Measurements from ENCODE around the gene CDH24.

Gene CDH24, protein sequence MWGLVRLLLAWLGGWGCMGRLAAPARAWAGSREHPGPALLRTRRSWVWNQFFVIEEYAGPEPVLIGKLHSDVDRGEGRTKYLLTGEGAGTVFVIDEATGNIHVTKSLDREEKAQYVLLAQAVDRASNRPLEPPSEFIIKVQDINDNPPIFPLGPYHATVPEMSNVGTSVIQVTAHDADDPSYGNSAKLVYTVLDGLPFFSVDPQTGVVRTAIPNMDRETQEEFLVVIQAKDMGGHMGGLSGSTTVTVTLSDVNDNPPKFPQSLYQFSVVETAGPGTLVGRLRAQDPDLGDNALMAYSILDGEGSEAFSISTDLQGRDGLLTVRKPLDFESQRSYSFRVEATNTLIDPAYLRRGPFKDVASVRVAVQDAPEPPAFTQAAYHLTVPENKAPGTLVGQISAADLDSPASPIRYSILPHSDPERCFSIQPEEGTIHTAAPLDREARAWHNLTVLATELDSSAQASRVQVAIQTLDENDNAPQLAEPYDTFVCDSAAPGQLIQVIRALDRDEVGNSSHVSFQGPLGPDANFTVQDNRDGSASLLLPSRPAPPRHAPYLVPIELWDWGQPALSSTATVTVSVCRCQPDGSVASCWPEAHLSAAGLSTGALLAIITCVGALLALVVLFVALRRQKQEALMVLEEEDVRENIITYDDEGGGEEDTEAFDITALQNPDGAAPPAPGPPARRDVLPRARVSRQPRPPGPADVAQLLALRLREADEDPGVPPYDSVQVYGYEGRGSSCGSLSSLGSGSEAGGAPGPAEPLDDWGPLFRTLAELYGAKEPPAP

DNA sequence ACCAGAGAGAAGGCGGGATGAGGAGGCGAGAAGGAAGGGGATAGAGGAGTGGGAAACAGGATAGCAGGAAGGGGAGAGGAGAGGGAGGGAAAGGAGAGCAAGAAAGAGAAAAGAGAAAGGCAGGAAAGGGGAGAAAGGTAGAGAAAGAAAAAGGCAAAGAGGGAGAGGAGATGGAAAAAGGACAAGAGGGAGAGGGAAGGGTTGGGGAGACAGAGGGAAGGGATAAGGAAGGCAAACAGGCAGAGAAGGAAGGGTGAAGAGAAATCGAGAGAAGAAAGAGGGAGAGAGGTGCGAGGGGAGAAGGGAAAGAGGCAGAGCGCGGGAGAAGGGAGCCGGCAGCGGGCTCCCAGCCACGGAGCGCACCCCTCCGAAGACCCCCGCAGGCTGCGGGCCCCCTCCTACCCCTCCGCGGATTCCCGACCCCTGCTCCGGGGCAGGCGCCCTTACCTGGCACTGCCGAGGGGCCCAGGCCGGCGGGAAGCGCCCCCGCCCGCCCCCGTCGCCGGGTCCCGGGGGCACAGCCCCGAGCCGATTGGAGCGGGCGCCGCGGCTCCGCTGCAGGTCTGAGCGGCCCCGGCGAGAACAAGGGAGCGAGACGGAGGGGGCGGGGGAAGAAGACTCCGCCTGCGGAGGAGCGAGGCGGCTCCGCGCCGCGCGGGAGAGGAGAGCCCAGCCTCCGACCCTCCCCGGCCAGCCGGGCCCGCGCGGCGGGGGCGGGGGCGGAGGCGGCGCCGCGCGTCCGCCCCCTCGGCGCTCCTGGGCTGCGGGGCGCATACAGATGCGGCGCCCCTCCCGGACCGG, at the start of gene CDH24:
Gene CDH24, minus strand, starts transcription at position 565 of the 801 bp plus-strand sequence. CDS start 1,787 bp downstream, outside the sequence.
- DNase-seq (ENCODE audit: low read depth) = peak; percentile 71

DNA sequence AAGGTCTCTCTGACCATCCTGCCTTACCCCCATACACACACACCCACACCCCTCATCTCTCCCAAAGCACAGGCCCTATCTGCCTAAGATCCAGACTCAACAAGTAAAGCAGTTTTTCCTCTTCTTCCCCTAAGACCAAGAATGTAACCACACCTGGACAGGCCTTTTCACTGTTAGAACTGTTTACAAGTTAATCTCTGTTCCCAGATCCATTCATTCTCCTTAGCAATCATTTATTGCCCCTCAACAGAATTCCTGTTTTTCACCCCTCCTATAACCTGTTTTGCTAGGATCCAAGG, 49.4 kb upstream of the CDH24 start:
- DNase-seq (ENCODE audit: low read depth) = no peak

DNA sequence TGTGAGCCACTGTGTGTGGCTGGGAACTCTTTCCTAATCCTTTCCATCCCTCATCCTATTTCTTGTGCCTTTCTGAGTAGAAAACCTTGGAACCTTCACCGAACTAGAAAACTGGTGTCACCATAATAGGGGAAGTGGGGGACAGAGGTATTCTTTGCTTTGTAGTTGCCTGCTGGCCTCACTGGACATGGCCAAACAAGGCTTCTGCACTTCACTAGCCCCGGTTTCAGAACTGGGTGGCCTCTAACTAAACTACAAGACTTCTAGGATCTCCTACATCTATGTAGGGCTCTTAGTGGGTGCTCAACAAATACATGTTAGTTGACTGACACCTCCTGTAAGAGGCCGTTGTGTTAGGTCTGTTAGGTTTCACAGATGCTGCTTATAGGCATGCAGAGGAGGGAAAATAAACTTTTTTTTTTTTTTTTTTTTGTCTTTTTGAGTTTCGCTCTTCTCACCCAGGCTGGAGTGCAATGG, 48.1 kb upstream of the CDH24 start:
- DNase-seq (ENCODE audit: low read depth) = no peak

DNA sequence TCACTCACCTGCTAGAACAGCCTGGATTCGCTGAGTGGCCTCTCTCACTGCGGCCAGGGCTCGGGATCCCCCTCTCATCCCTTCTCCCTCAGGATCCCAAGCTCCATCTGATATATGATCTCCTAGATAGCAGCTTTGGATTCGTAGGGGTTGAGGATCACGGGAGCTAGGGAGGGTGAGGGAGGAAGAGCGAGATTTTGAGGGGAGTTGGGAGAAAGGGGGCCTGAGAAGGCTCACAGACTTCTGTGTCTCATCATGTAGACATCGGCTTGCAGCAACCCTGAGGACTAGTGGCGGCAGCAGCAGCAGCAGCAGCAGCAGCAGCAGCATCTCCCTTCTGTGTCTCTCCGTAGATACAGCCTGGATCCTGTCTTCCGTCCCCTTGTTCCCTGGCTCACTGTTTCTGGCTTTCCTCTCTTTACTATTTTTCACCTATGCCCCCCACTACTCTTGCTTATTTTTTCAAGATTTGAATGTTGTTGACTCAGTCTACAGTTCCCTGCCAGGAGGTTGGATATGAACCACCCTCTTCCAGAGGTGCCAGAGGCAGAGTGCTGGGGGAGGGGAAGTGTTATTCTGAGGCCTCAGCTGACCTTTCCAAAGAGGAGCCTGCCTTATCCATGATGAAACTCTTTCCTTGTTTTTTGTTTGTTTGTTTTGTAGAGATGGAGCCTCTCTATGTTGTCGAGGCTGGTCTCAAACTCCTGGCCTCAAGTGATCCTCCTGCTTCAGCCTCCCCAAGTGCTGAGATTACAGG, 47.4 kb upstream of the CDH24 start, which contains the start of gene CIROP:
Gene CIROP, minus strand, starts transcription at position 399 of the 757 bp plus-strand sequence. Its CDS starts 69 bp downstream, at position 330.
- DNase-seq (ENCODE audit: low read depth) = no peak

DNA sequence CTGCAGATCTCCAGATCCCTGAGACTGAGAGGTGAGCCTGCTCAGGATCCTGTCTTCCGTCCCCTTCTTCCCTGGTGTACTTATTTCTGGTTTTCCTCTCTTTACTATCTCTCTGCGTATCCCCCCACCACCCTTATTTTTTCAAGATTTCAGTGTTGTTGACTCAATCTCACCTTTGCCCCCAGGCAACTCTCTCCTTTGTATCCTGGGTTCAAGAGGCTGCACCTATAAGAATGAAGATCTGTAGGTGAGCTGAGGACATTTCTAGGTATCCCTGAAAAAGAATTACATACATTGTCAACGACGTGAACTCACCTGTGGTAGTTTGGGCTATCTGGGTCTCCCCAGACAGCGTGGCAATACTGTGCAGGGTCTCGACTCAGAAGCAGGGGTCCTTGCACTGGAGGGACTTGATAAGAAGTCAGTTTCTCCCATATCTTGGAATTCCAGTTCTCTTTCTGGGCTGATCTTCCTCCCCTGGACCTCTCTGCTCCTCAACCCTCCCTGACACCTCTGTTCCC, 46.8 kb upstream of the CDH24 start:
- DNase-seq (ENCODE audit: low read depth) = no peak

DNA sequence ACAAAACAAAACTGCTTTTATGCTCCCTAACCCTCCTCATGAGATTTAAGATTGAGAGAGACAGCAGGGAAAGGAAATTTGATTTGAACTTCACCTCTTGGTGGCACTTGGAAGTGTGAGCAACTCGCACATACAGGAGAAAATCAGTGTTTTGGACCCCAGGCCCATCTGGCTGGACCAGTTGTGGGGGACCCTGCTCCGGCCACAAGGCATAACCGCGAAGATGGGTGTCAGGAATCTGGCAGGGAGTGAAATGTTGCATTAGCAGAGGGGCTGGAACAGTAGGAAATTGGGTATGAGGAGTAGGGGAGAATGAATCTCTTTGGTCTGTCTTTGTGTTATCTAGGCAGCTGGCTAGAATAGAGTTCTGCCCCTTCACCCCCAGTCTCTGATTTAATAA, 46.3 kb upstream of the CDH24 start:
- DNase-seq (ENCODE audit: low read depth) = no peak

DNA sequence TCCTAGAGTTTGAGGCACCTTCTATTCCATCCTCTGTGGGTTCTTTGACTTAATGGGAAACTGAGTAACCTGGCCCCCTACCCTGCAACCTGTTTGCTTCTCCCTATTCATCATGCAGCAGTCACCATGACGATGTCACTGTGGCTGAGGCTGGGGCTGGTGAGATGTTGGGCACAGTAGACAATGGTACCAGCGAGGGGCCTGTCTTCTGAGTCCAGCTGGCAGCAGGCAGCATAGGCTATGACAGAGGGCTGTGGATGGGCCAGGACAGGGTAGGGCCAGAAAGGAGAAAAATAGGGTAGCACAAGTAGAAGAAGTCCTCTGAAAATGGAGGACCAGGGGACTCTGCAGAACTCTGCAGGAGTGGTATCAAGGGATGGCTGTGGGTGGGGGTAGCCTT, 45.5 kb upstream of the CDH24 start:
- DNase-seq (ENCODE audit: low read depth) = no peak

DNA sequence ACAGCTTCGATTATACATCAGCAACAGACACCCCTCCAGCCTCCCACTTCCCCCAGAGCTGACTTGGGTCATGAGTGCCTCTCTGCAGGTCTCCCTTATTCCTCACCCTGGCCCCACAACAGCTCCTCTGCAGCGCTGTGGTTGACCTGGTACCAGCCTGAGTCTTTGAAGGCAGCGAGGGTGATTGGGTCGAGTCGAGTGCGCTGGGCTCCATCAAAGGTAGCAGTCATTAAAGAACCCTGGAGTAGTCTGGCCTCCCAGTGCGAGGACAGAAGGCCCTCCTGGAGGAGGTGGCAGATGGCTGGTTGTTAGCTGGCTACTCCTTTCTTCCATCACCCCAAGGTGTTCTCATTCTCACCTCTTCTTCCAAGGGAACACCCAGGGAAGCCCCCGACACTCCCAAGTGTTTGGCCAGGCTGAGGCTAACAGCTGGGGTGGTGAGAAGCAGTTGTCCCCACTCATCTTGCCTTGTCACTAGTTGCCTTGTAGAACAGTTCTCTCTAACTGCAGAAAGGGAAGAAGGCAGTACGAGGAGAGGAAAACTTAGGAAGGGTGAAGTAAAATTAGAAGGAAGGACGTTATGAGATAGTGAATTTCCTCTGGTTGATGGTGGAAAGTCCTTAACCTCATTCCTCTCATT, 44.8 kb upstream of the CDH24 start:
- no peak for DNase-seq (ENCODE audit: low read depth)

DNA sequence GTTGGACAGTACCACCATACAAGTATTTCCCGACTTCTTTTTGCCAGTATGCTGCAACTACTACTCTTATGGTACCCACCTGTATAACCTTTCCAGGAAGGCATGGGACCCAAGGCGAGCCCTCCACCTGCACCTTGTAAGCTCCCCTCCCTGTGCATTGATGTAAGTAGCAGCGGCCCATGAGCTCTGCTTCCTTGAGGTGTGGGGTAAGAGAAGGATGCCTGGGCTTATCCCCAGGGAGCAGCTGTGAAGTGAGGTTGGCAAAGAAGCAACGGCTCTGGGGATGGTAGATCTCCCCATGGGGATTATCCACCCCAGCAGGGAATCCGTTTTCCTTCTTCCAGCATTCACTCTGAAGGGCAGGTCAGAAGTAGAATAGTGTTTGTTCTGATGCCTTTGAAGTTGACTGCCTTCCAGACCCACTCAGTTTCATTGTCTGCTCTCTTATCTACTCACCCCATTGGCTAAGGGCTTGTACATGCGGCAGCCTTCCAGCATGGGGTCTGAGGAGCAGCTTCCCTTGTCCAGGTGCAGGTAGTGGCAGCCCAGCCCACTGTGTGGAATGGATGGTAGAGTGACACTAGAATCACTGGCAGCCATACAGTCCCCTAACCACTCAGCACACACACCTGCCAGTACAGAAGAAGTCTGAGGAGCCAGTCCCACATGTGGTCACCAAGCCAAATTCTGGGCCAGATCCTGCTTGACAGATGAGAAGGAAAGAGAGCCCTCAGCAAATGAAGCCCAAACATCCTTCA, 44.1 kb upstream of the CDH24 start:
- DNase-seq (ENCODE audit: low read depth) = no peak

DNA sequence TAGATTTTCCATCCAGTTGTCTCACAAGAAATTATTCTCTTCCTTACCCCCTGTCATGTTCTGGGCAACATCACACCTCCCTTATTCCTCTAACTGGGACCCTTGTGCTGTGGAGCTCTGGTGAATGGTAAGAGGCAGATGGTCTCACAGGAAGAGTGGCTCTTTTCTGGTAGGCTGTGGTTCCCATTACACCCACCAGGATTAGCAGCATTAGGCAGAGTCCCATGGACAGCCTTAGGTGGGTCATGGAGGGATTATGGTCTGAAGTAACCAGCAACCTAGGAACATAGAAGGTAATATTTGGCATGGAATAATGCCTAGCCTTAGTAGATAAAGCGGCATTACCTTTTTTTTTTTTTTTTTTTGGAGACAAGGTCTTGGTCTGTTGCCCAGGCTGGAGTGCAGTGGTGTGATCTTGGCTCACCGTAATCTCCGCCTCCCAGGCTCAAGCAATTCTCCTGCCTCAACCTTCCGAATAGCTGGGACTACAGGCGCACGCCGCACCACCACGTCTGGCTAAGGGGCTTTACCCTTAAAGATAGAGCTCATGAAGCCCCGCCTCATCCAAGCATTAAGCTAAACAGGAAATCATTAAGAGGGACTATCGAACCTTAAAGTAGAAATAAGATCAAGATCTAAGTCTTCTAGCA, 42.0 kb upstream of the CDH24 start:
- DNase-seq (ENCODE audit: low read depth) = no peak

DNA sequence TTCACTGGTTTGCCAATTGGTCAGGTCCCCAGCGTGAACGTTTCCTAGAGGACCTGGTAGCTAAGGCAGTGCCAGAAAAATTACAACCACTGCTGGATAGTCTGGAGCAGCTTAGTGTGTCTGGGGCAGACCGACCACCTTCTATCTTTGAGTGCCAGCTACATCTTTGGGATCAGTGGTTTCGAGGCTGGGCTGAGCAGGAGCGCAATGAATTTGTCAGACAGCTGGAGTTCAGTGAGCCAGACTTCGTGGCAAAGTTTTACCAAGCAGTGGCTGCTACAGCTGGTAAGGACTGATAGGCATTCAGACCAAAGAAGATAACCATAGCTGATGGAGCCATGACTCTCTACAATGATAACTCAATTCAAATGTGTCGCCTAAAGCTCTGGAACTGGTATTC, 40.5 kb upstream of the CDH24 start:
- no peak for DNase-seq (ENCODE audit: low read depth)

DNA sequence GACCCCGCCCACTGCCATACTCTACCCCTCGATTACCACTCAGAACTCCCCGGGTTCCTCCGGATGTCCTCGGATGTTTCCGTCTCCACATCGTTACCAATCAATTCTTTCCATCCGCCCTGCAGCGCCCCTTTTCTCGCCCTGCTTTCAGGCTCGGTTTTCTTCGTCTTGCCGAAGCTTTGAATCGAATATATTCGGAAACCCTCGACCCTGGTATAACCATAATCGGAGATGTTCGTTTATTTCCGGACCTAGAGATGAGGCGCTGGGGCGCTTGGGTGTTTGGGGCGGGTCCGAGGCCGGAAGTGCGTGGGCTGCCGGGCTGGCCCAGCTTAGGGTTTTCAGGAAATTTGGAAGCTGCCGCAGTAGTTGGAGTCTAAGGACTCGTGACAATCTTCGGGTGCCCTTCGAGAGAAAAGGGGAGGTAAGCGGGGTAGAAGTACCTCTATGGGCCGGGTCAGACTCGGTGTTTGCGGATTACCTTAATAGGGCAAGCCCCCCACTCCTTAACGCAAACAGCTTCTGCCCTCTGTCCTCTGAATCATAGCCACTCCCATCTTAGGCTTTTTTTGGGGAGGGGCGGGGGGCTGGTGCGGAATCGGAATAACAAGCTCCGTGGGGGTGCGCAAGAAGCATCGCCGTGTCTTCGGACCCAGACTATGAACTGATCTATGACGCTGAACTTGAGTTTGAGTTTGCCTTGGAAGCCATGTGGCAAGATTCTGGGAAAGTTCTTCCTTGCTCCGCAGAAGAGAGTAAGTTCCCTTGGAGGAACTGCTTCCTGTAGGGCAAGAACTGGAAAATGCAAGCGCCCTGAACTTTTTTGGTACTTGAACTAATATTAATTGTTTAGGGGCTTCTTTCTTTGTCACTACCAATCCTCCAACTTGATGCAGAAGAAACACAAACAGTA, 38.1 kb upstream of the CDH24 start, which contains the start of gene C14orf119:
Gene C14orf119, plus strand, starts transcription at position 310 of the 913 bp plus-strand sequence. CDS start 2,154 bp downstream, outside the sequence.
- DNase-seq (ENCODE audit: low read depth) = peak; percentile 99

DNA sequence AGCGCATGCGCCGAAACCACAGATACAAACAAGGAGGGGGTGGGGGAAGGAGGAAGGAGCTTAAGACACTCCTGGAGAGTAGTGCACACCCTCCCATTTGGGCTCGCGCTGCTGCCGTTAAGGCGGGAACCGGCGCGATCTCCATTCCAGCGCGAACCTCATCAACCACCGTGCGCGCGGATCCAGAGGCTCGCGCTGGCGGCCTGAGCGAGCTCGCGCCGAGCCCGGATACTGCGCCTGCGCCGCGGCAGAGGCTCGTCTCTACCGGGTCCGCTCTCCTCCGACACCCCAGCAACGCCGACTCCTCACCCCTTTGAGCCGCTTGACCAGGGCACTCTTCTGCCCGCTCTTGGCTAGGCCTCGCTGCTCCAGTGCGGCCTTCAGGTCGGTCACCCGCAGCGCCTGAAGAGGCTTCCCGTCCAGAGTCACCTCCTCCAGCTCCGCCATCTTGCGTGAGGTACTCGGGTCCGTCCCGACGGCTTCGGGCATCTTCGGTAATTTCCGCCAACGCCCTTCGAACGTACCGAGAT, 37.4 kb upstream of the CDH24 start, which contains the start of gene ACIN1:
Gene ACIN1, minus strand, starts transcription at position 471 of the 530 bp plus-strand sequence. Its CDS starts 24 bp downstream, at position 447.
- DNase-seq (ENCODE audit: low read depth) = peak; percentile 87

DNA sequence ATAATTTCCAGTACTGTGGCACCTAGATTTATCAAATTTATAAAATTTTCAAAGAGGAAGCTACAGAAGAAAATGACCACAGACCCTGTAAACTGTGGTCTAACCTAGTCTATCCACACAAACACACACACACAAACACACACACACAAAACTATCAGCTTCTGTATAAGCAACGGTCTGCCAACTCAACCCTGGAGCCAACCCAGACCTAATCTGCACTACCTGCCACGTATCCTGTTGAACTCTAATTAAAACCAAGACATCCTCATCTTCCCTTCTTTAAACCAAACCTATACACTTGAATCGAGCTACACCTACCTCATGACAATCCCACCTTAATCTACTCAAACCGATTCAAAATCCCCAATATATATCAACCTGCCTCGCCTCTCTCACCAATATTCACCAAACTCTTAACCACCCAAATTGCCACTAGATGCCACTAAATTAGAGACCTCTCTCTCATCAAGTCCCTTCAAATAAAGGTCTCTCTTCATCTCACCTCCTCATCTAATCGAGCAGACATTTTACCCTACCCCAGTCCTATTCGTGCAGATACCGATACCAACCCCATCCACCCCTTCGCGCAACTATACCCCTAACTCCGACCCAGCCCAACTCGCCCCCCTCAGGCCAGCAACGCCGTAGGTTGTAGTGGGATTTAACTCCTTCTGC, 36.8 kb upstream of the CDH24 start:
- no peak for DNase-seq (ENCODE audit: low read depth)

DNA sequence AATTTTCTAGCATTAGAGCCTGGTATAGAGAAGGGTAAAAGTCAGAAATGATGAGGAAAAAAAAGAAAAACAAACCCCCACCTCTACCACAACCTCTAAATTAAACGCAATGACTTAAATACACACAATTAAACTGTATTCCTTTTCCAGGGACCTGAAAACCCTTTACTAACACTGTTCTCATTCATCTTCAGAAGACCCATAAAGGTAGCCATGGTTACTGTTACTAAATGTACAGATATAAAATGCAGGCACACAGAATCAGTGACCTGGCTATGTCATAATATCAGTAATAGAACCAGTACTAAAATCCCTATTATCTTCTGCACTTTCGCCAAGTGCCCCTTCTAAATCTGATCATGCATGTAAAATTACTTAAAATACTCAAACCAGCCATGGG, 36.2 kb upstream of the CDH24 start:
- DNase-seq (ENCODE audit: low read depth) = no peak

DNA sequence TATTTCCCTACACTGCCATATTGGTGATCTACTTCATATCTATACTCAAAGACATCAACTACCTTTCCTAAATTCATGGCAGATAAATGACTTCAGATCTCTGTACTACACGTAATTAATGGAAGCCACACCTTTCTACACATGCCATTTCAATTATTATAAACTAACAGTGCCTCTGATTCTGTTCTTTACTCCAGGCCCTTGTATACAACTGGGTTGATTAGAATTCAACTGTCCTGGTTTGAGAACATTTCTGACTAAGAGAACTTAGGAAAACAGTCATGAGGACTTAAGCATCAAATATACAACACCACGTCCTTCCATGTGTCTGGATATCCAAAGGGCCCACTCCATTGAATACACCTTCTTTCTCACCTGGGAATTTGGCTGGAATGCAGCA, 35.8 kb upstream of the CDH24 start:
- no peak for DNase-seq (ENCODE audit: low read depth)

All from iris pigment epithelial cell (primary cell).